OCI-LY7 (cell line): ENCODE results near the gene GLE1. TPM values are rescaled to one million over a fixed set of nuclear protein-coding genes. Genes with fewer than 3 reads are reported as not detected.

Experiments
- BruUV-seq: library from RNA; stranded (reverse); fragments of 400-500 nt; replicated peaks from 2 replicates; lab custom pipeline; 2021; lab: Mats Ljungman, UMichigan
- CTCF ChIA-PET: fragments of 300-600 bp; sonication (Branson Sonifier 250); formaldehyde crosslinking; loops from one replicate; lab custom pipeline; 2022; ENCODE audit warnings: antibody characterized with exemption; ENCODE audit not compliant: unreplicated experiment; lab: Charles Lee
- POLR2A ChIA-PET: fragments of 300-600 bp; sonication (Branson Sonifier 250); formaldehyde crosslinking; loops from one replicate; lab custom pipeline; 2022; ENCODE audit warnings: antibody characterized with exemption; lab: Charles Lee
- DNase-seq: peaks from one replicate; pipeline ENCODE4 v3.0.0-alpha.2; 2015; ENCODE audit warnings: low spot score
- H2AFZ ChIP-seq: fragments of 200-600 bp; sonication (generic), shearing (Covaris generic); 2 replicates; pipeline ENCODE4 v1.6.1; 2014; ENCODE audit warnings: mild to moderate bottlenecking, antibody characterized with exemption, low read length, moderate library complexity
- H3K27ac ChIP-seq: fragments of 200-600 bp; sonication (generic); 2 replicates; pipeline ENCODE4 v1.5.1; 2014; ENCODE audit warnings: mixed run types, low read depth, mild to moderate bottlenecking, moderate library complexity, low read length, inconsistent platforms; ENCODE audit not compliant: poor library complexity, severe bottlenecking
- H3K36me3 ChIP-seq: fragments of 200-600 bp; sonication (generic); 2 replicates; pipeline ENCODE4 v1.6.1; 2014; ENCODE audit warnings: mild to moderate bottlenecking, antibody characterized with exemption, low read length, moderate library complexity, mixed read lengths; ENCODE audit not compliant: insufficient read depth
- H3K4me1 ChIP-seq: fragments of 200-600 bp; sonication (generic); 2 replicates; pipeline ENCODE4 v1.5.1; 2014; ENCODE audit warnings: mild to moderate bottlenecking, low read length; ENCODE audit not compliant: insufficient read depth, poor library complexity, severe bottlenecking
- H3K4me2 ChIP-seq: fragments of 200-600 bp; sonication (generic); 2 replicates; pipeline ENCODE4 v1.6.1; 2014; ENCODE audit warnings: mild to moderate bottlenecking, low read length
- H3K4me3 ChIP-seq: fragments of 200-600 bp; sonication (generic); 2 replicates; pipeline ENCODE4 v1.5.1; 2014; ENCODE audit warnings: mild to moderate bottlenecking, low read depth, low read length; ENCODE audit not compliant: poor library complexity, severe bottlenecking
- H3K79me2 ChIP-seq: fragments of 200-600 bp; sonication (generic); 2 replicates; pipeline ENCODE4 v1.6.1; 2016; ENCODE audit warnings: low read depth, mild to moderate bottlenecking, low read length, moderate library complexity, mixed read lengths; ENCODE audit not compliant: insufficient read depth
- H3K9me2 ChIP-seq: fragments of 200-600 bp; sonication (generic); 2 replicates; pipeline ENCODE4 v1.6.1; 2016; ENCODE audit warnings: mild to moderate bottlenecking, low read length, mixed read lengths; ENCODE audit not compliant: insufficient read depth
- H3K9me3 ChIP-seq: fragments of 200-600 bp; sonication (generic); 2 replicates; pipeline ENCODE4 v1.6.1; 2014; ENCODE audit warnings: mild to moderate bottlenecking, mixed run types, low read length, mixed read lengths
- H4K20me1 ChIP-seq: fragments of 200-600 bp; sonication (generic); 2 replicates; pipeline ENCODE4 v1.6.1; 2014; ENCODE audit warnings: mild to moderate bottlenecking, antibody characterized with exemption, low read length, moderate library complexity, mixed read lengths; ENCODE audit not compliant: insufficient read depth
- CTCF ChIP-seq: fragments of 200-600 bp; sonication (generic); conservative IDR thresholded peaks from 2 replicates; pipeline ENCODE4 v1.5.1; 2014; ENCODE audit warnings: mild to moderate bottlenecking, antibody characterized with exemption, low read length, moderate library complexity, mixed read lengths
- EZH2phosphoT487 ChIP-seq: fragments of 200-600 bp; sonication (generic); IDR thresholded peaks from 2 replicates; pipeline ENCODE4 v1.6.1; 2018; ENCODE audit warnings: low read depth, borderline replicate concordance, mild to moderate bottlenecking, mixed run types, antibody characterized with exemption, low read length, moderate library complexity, mixed read lengths
- intact Hi-C: fragments of 100-400 bp; cut with micrococcal nuclease; formaldehyde crosslinking; loops from one replicate; pipeline ENCODE4 v1.10.0; 2022; ENCODE audit not compliant: unreplicated experiment
- total RNA-seq, 2 experiments: library from RNA; depleted of rRNA in 1 of 2; stranded (reverse); fragments of >200 nt in 1 of 2; shearing (Covaris generic) in 1 of 2; gene quantifications; 2 replicates each; pipeline ENCODE4 v1.2.3, GENCODE V29; 2014 to 2022

Gene GLE1
- total RNA-seq, 2 experiments from 2014 or later = 30.8 to 45.2 TPM

- Histone ChIP-seq H3K27ac (no peak overlapping the region), H3K79me2 (no peaks in the 10 kb centered on the region), H3K4me1 (no peaks in the 10 kb centered on the region), H3K4me3 (no peak overlapping the region), H2AFZ (no peak overlapping the region), H3K4me2 (no peak overlapping the region), H3K9me3 (no peaks in the 10 kb centered on the region), H4K20me1 (no peaks in the 10 kb centered on the region), H3K36me3 (peaks cover 87% of the 10 kb centered on the region), H3K9me2 (no peaks in the 10 kb centered on the region)
- TF ChIP-seq CTCF (no peak), EZH2phosphoT487 (no peak)
- no peak for DNase-seq
- BruUV-seq = no TSS peak
- ChIA-PET CTCF (interaction anchor here (0.5 kb wide), 1 partner anchor 242 kb away, joined by 3 read pairs; the partner anchor contains the start of gene ENDOG), POLR2A (interaction anchor here (0.8 kb wide), 1 partner anchor 63 kb away, joined by 3 read pairs; no protein-coding TSS in a partner anchor)
- intact Hi-C loops = no loop called here
These were observed 71.4 kb downstream of the GLE1 start for GRCh38 chr9:128575916-128576315.

- no peaks in the 10 kb centered on the region for H3K9me3 ChIP-seq
- TF ChIP-seq EZH2phosphoT487 (no peak), CTCF (no peak)
- ChIA-PET CTCF (no interaction called here), POLR2A (no interaction called here)
- no peaks in the 10 kb centered on the region for H3K4me1 ChIP-seq
- no peak overlapping the region for H3K4me2 ChIP-seq
- no TSS peak for BruUV-seq
- H3K79me2 ChIP-seq = no peaks in the 10 kb centered on the region
- no peak for DNase-seq
- H3K27ac ChIP-seq = no peak overlapping the region
- H4K20me1 ChIP-seq = no peaks in the 10 kb centered on the region
- H3K36me3 ChIP-seq = peaks cover 89% of the 10 kb centered on the region
- H2AFZ ChIP-seq = no peak overlapping the region
- intact Hi-C loops = no loop called here
- H3K9me2 ChIP-seq = no peaks in the 10 kb centered on the region
- H3K4me3 ChIP-seq = no peak overlapping the region
These were observed 72.7 kb downstream of the GLE1 start for GRCh38 chr9:128577206-128577605.

- intact Hi-C loops = no loop called here
- no peak overlapping the region for H2AFZ ChIP-seq
- H3K79me2 ChIP-seq = no peaks in the 10 kb centered on the region
- H3K4me2 ChIP-seq = no peak overlapping the region
- no peaks in the 10 kb centered on the region for H4K20me1 ChIP-seq
- POLR2A ChIA-PET = interaction anchor here (0.5 kb wide), 1 partner anchor 698 kb away, joined by 3 read pairs; no protein-coding TSS in a partner anchor
- no peak for DNase-seq
- no peak overlapping the region for H3K27ac ChIP-seq
- peaks cover 98% of the 10 kb centered on the region for H3K36me3 ChIP-seq
- no peaks in the 10 kb centered on the region for H3K9me3 ChIP-seq
- H3K9me2 ChIP-seq = no peaks in the 10 kb centered on the region
- CTCF ChIA-PET = no interaction called here
- TF ChIP-seq CTCF (no peak), EZH2phosphoT487 (no peak)
- BruUV-seq = no TSS peak
- no peaks in the 10 kb centered on the region for H3K4me1 ChIP-seq
- no peak overlapping the region for H3K4me3 ChIP-seq
These were observed 74.7 kb downstream of the GLE1 start for GRCh38 chr9:128579194-128579593.
